DMS53 (cell line): ENCODE data around the gene MGA.

Experiments used
- DNase-seq: peaks from one replicate; lab custom pipeline; 2025; lab: John Stamatoyannopoulos, UW

The MGA gene

DNA sequence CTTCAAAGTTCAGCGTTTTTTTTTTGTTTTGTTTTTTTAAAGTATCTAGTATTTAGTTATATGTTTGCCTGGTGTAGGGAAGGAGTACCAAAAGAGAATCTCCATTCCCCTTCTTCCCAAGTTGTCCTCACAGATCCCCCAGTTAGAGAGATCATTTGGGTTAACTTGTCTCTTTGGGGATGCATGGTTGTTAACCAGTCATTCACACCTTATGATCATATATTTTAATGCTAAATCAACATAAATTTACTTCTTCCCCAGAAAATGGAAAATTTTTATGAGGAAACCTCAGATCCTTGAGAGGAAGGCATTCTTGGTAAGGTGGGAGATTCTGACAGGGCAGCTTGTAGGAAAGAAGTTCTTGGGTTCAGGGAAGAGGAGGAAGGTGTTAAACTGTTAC, 1.5 kb upstream of the MGA start:
- no peak for DNase-seq

DNA sequence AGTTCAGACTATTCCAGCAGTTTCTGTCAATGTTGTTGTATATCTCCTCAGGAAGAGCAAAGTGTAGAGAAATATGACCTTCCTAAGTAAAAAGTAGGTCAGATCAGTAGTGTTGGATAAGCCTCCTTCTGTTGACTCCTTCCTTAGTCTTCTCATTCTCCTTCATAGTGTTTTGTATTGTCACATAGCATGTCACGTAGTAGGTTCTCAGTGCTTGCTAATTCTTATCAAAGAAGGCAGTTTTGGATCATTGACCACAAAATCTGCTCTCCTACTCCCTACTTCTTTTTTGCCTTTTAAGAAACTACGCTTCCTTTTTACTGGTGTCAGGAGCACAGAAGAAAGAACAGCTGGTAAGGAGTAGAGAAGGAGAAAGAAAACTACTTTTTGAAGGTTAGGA, 1.0 kb upstream of the MGA start:
- DNase-seq: no peak

GRCh38 chr15:41659855-41660234, 360 bp upstream of the MGA start:
- DNase-seq: no peak

DNA sequence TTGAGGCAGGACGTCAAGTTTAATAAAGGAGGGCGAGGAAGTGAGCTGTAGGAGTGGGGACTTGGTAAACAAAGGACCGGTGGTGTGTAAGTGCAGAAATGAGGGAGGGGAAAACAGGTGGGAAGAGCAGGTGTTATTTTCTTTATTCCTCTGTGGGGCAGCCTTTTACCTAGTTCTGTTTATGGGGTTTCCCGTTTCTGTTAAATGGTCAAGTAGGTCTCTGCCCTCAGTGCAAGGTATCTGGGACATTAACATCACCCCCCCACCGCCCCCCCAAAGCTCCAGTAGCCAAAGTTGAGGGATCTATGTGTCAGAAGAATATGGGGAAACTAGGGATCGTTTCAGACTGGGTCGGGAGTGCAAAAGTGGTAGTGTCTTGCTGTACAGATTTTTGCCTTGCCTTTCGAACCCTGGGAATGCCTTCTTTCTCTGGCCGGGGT, 893 bp downstream of the MGA start:
- DNase-seq: no peak

DNA sequence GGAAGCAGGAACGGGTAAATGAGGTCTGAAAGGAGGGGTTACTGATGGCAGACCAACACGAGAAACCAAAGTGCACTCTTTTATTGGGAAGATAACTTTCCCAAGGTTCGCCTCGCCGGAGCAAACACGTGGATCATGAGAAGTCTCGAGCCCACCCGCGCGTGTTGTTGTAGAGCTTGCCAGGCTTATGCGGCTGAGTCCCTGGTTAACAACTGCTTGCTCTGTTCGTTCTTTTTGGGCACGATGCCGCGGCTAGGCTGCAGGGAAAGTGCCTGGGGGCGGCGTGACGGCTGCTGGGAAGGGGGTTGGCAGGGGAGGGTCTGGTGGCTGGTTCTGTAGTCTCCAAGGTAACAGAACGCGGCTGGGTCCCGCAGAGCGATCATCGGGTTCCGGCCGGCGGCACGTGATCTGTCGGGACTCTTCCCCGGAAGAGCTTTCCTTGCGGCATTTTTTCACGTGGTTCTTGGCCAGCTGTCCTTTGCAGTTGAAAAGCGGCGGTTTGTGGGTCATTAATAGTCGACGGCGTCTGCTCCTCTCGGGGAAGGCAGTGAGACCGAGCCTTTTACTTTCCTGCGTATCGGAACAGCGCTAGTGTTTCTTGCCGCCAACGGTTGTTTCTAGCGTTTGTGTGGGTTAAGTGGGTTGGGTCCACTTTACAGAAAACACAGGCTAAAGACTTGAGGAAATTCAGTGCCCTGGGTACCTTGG, 1.5 kb downstream of the MGA start:
- DNase-seq: peak; percentile 90

DNA sequence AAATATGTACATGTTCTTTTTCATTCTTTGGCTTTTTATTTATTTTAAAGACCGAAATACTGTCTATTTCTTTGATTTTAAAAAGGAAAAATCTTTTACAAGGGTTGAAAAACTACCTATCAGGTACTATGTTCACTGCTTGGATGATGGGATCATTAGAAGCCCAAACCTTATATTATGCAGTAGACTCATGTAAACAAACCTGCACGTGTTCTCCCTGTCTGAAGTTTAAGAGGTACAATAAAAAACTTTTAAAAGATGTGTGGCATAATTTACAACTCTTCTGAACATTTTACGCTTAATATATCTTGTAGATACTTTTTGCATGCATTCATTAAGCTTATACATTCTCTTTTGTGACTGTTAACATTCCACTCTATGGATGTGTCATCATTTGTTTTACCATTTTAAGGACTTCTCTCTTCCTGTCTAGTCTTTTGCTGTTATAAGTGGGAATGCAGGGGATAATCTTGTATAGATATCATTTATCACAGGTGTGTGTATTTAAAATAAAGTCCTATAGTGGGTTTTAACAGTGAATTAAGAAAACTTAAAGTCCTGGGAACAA, 6.2 kb downstream of the MGA start:
- DNase-seq: peak; percentile 44

GRCh38 chr15:41669701-41670100, 9.5 kb downstream of the MGA start:
- no peak for DNase-seq

DNA sequence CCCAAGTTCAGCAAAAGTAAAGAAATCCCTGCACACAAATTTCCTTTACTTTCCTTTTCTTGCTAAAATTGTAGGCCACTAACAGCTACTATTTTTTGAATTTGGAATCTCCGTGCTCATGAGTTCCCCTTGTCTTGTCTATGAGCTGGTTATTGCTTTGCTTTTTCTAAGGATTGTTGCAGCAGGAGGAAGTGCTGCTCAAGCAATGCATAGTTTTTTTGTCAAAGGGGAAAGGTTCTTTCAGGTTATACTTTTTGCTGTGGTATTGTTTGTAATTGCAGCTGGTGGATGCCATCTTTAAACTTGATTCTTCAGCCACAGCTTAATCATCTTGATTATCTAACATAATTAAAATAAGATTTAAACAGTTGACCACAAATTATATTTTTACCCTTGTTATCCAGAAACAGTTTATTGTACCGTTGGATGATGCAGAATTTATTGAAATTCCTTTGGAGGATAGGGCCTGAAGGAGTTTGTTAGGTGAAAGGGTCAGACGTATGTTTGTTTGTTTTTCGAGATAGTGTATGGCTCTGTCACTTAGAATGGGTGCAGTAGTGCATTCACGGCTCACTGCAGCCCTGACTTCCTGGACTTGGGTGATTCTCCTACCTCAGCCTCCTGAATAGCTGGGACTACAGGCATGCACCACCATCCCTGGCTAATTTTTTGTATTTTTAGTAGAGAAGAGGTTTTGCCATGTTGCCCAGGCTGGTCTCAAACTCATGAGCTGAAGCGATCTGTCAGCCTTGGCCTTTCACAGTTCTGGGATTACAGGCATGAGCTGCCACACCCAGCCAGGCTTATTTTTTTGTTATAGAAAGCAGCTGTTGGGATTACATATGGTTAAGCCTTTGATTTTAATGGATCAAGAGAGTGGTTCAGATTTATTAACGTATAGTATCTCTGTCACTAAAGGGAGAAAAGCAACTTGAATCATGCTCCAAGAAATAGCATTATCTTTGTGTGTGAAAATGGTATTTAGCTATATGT, 11.7 kb downstream of the MGA start:
- DNase-seq: no peak

DNA sequence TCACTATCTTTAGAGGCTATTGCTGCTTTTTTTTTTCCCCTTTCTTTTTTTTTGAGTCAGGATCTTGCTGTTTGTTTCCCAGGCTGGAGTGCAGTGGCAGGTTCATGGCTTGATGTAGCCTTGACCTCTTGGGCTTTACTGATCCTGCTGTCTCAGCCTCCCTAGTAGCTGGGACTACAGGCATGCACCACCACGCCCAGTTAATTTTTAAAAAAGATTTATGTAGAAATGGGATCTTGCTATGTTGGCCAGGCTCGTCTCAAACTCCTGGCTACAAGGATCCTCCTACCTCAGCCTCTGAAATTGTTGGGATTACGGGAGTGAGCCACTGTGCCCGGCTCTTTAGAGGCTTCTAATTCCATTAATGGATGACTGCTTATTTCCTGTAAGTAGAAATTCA, 15.1 kb downstream of the MGA start:
- DNase-seq: no peak

GRCh38 chr15:41678742-41679141, 18.5 kb downstream of the MGA start:
- DNase-seq: no peak

DNA sequence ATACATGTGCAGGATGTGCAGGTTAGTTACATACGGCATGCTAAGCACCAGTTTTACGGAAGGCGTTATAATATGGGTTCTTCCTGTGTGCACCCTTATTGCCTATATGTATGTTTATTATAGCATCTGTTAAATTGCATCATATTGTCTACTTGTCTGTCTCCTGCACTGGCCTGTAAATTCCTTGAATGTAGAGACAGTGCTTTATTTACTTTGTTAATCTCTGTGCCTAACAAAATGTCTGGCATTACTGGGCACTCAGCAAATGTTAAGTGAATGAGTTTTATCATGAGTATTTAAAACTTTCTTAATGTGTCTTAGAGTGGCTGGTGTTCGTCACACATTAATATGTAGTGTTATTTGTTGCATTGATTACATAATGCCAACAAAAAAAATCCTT, 23.8 kb downstream of the MGA start:
- DNase-seq: no peak

- DNase-seq: no peak
Observed at GRCh38 chr15:41688671-41689070, 28.5 kb downstream of the MGA start.

GRCh38 chr15:41689083-41689482, 28.9 kb downstream of the MGA start:
- DNase-seq: no peak

- no peak for DNase-seq
Observed at GRCh38 chr15:41689834-41690233, 29.6 kb downstream of the MGA start.

DNA sequence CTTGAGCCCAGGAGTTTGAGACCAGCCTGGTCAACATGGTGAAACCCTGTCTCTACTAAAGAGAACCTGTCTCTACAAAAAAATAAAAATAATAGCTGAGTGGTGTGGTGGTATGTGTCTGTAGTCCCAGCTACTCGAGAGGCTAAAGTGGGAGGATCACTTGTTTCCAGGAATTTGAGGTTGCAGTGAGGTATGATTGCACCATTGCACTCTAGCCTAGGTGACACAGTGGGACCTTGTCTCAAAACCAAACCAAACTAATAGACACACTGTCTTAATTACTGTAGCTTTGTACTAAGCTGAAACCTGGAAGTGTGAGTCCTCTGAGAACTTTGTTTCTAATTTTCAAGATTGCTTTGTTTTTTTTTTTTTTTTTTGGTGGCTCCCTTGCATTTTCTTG, 30.4 kb downstream of the MGA start:
- no peak for DNase-seq

- no peak for DNase-seq
Observed at GRCh38 chr15:41691471-41691870, 31.3 kb downstream of the MGA start.

DNA sequence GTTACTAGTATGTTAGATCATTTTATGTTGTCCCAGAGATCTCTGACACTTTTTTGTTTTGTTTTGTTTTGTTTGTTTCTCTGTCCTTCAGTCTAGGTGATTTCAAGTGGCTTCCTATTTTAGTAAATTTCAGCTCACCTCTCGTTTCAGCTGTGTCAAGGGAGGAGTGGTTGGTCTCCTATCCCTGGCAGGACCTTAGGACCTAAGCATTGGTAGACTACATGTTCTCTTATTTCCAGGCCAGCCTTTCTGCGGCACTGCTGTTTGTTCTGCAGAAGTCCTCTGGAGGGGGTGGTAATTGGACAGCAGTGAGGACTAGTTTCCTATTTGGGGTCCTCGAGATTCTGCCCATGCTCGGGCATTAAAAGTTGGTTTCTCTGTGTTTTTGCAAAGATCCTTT, 31.8 kb downstream of the MGA start:
- no peak for DNase-seq

DNA sequence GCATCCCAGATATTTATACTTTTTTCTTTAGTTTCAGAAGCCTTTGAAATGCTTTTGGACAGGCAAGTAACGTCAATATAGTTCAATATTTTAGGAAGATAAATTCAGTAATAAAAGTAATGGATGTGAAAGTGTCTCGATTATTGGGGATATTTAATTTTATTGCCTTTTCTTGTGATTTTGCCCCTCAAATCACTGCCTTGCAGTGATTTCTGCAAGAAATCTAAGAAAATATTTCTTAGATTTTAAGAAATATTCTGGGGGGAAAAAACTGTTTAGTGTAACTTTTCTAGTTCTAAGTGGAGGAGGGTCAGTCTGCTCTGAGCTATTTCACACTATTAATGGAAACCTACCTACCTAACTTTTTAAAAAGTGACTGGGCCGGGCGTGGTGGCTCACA, 33.6 kb downstream of the MGA start:
- no peak for DNase-seq

GRCh38 chr15:41695750-41696436, 35.7 kb downstream of the MGA start:
- peak; percentile 14 for DNase-seq

DNA sequence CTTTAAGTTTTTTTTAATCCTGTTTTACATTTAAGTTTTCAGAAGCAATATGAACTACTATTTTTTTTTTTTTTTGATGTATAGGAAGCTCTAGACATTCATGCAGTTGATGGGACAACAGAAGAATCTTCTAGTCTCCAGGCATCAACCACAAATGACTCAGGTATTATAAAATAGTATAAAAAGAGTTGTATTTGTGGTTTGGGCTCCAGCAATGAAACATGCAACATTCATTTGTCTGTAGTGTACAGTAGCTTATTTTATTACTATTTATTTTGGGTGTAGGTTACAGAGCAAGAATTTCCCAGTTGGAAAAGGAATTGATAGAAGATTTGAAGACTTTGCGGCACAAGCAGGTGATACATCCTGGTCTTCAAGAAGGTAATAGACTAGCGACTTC, 38.6 kb downstream of the MGA start:
- no peak for DNase-seq

GRCh38 chr15:41703120-41703519, 42.9 kb downstream of the MGA start:
- DNase-seq: no peak

DNA sequence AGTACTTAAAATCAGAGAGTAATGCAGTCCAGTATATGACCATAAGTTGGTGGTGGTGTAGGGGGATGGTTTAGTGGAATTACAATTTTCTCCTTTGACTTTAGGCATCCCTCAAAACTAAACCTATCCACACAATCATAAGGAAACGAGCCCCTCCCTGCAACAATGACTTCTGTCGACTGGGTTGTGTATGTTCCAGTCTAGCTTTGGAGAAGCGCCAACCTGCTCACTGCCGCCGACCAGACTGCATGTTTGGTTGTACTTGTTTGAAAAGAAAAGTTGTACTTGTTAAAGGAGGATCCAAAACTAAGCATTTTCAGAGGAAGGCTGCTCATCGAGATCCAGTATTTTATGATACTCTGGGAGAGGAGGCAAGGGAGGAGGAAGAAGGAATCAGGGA, 52.8 kb downstream of the MGA start:
- DNase-seq: no peak
